K562 (cell line): ENCODE results near the gene JUN. TPM values are rescaled to one million over a fixed set of nuclear protein-coding genes. Genes with fewer than 3 reads are reported as not detected.

Experiments used
- ATAC-seq: fragments of 200-7000 bp; cut with Tn5 transposase; 3 replicates; pipeline ENCODE4 v1.9.1; 2020; ENCODE audit warnings: moderate library complexity
- Bru-seq: library from RNA; stranded (reverse); fragments of 400-500 nt; gene quantifications from one replicate; lab custom pipeline; 2021; lab: Mats Ljungman, UMichigan
- BruChase-seq, 2 experiments: library from RNA; stranded (reverse); fragments of 400-500 nt; gene quantifications; one replicate each; lab custom pipeline; 2021; lab: Mats Ljungman, UMichigan
- BruUV-seq: library from RNA; stranded (reverse); fragments of 400-500 nt; replicated peaks from 2 replicates; lab custom pipeline; 2021; lab: Mats Ljungman, UMichigan
- CTCF ChIA-PET: fragments of 300-600 bp; formaldehyde crosslinking; extraction: SDS; loops from one replicate; lab custom pipeline; 2021; ENCODE audit warnings: low intra/inter-chr PET ratio; lab: Yijun Ruan, JAX
- POLR2A ChIA-PET: fragments of 300-600, 350-650 bp; sonication (Branson Sonifier 250); formaldehyde crosslinking; extraction: SDS; loops from one replicate; lab custom pipeline; 2021; ENCODE audit warnings: antibody characterized with exemption, inconsistent platforms; lab: Yijun Ruan, JAX
- DNase-seq, 4 experiments: peaks; one replicate each; pipeline versions ENCODE4 v3.0.0 to v3.0.0-alpha.2; 2011 to 2018; ENCODE audit warnings: low spot score in 3 of 4, mixed read lengths in 3 of 4; ENCODE audit errors: extremely low read depth in 1 of 4
- FAIRE-seq: peaks from 2 replicates; lab custom pipeline; 2011; peaks lifted over from hg19 to GRCh38; lab: Jason Lieb, UNC
- H2AFZ ChIP-seq: 2 replicates; pipeline ENCODE4 v1.6.0; 2011; ENCODE audit warnings: low read depth, low read length, control low read depth, inconsistent platforms
- H3K27ac ChIP-seq: fragments of 200-600 bp; 3 replicates; pipeline ENCODE4 v1.8.0; 2011; ENCODE audit warnings: low read depth, mild to moderate bottlenecking, control low read depth, inconsistent platforms, low read length, moderate library complexity, mixed read lengths; ENCODE audit errors: extremely low read depth
- H3K27me3 ChIP-seq, 2 experiments: fragments of 300-600 bp in 1 of 2; 2 replicates in 1 of 2; 3 replicates in 1 of 2; pipeline versions ENCODE4 v1.6.0 to v1.8.0; 2011; ENCODE audit warnings: inconsistent platforms in 2 of 2, low read length in 2 of 2, mild to moderate bottlenecking in 1 of 2, mixed read lengths in 1 of 2, moderate library complexity in 1 of 2; ENCODE audit not compliant: control insufficient read depth in 2 of 2, insufficient read depth in 2 of 2
- H3K36me3 ChIP-seq: fragments of 300-600 bp; 3 replicates; pipeline ENCODE4 v1.8.0; 2011; ENCODE audit warnings: mild to moderate bottlenecking, low read length, inconsistent platforms; ENCODE audit not compliant: control insufficient read depth, insufficient read depth
- H3K4me1 ChIP-seq, 2 experiments: fragments of 200-600 bp in 1 of 2; replicated peaks in 1 of 2; 2 replicates in 1 of 2; 3 replicates in 1 of 2; pipeline versions ENCODE4 v1.5.1 to v1.8.0; 2011; ENCODE audit warnings: inconsistent platforms in 2 of 2, low read length in 2 of 2, mild to moderate bottlenecking in 1 of 2, mixed read lengths in 1 of 2, moderate library complexity in 1 of 2; ENCODE audit not compliant: control insufficient read depth in 2 of 2, insufficient read depth in 2 of 2
- H3K4me2 ChIP-seq: 2 replicates; pipeline ENCODE4 v1.6.1; 2011; ENCODE audit warnings: low read length, control low read depth, inconsistent platforms, mixed read lengths; ENCODE audit not compliant: insufficient read depth
- H3K4me3 ChIP-seq: fragments of 200-600 bp; sonication (generic), shearing (Covaris generic); 2 replicates; pipeline ENCODE4 v1.5.1; 2016; ENCODE audit warnings: control low read depth, inconsistent platforms
- H3K79me2 ChIP-seq: fragments of 200-600 bp; 3 replicates; pipeline ENCODE4 v1.8.0; 2011; ENCODE audit warnings: low read length, inconsistent platforms; ENCODE audit not compliant: control insufficient read depth, insufficient read depth
- H3K9ac ChIP-seq, 2 experiments: 2 replicates each; pipeline versions ENCODE4 v1.6.0 to v1.6.1; 2011; ENCODE audit warnings: low read depth in 2 of 2, low read length in 2 of 2, control low read depth in 1 of 2, inconsistent platforms in 1 of 2, mild to moderate bottlenecking in 1 of 2, mixed read lengths in 1 of 2; ENCODE audit not compliant: insufficient read depth in 1 of 2
- H3K9me1 ChIP-seq: one replicate; pipeline ENCODE4 v1.6.0; 2011; ENCODE audit warnings: inconsistent platforms, mild to moderate bottlenecking, low read length, moderate library complexity; ENCODE audit not compliant: control insufficient read depth, insufficient read depth
- H3K9me3 ChIP-seq: replicated peaks from 2 replicates; pipeline ENCODE4 v1.5.1; 2011; ENCODE audit warnings: low read depth, low read length, inconsistent platforms; ENCODE audit not compliant: control insufficient read depth, insufficient read depth
- H4K20me1 ChIP-seq: replicated peaks from 2 replicates; pipeline ENCODE4 v1.6.1; 2011; ENCODE audit warnings: low read length, inconsistent platforms, mixed read lengths; ENCODE audit not compliant: control insufficient read depth, insufficient read depth
- CBX8 ChIP-seq: fragments of 200-600 bp; sonication (generic); IDR thresholded peaks from 2 replicates; pipeline ENCODE4 v1.6.1; 2012; ENCODE audit warnings: borderline replicate concordance, mixed run types, low read depth, mild to moderate bottlenecking, moderate library complexity, mixed read lengths, low read length, control low read depth, inconsistent platforms; ENCODE audit not compliant: poor library complexity, severe bottlenecking; ENCODE audit errors: extremely low read depth
- ERF ChIP-seq: fragments of 450-650 bp; formaldehyde crosslinking; IDR thresholded peaks from 2 replicates; pipeline ENCODE4 v1.4.0; 2020; ENCODE audit warnings: mild to moderate bottlenecking, mixed read lengths
- GABPB2 ChIP-seq: fragments of 250-450 bp; sonication (Bioruptor Pico); conservative IDR thresholded peaks from 2 replicates; pipeline ENCODE4 v1.5.1; 2021; ENCODE audit warnings: mild to moderate bottlenecking
- KDM2B ChIP-seq: fragments of 250-450 bp; sonication (Bioruptor Pico); IDR thresholded peaks from 2 replicates; pipeline ENCODE4 v1.8.0; 2021; ENCODE audit warnings: mild to moderate bottlenecking, moderate library complexity
- NR2C1 ChIP-seq, 2 experiments: fragments of 450-650 bp; IDR thresholded peaks; 2 replicates each; pipeline ENCODE4 v1.6.1; 2017; ENCODE audit warnings: mild to moderate bottlenecking in 2 of 2, antibody characterized with exemption in 1 of 2, inconsistent platforms in 1 of 2, missing compliant biosample characterization in 1 of 2, missing genetic modification characterization in 1 of 2
- NRF1 ChIP-seq, 2 experiments: fragments of 450-650 bp; IDR thresholded peaks in 1 of 2; conservative IDR thresholded peaks in 1 of 2; 2 replicates each; pipeline ENCODE4 v1.6.1; 2014; ENCODE audit warnings: mild to moderate bottlenecking in 2 of 2
- SOX6 ChIP-seq: fragments of 450-650 bp; IDR thresholded peaks from 2 replicates; pipeline ENCODE4 v1.6.1; 2014; ENCODE audit warnings: mild to moderate bottlenecking
- SP2 ChIP-seq: IDR thresholded peaks from 2 replicates; pipeline ENCODE4 v1.6.1; 2011; ENCODE audit warnings: mild to moderate bottlenecking, low read depth, low read length, moderate library complexity; ENCODE audit not compliant: poor library complexity, severe bottlenecking; ENCODE audit errors: extremely low read depth
- ZNF232 ChIP-seq: sonication (generic); formaldehyde crosslinking; IDR thresholded peaks from 2 replicates; pipeline ENCODE4 v1.8.0; 2022; ENCODE audit warnings: mild to moderate bottlenecking, missing genetic modification reagents
- ZNF280A ChIP-seq: fragments of 450-650 bp; IDR thresholded peaks from 2 replicates; pipeline ENCODE4 v1.6.1; 2018; ENCODE audit warnings: mild to moderate bottlenecking, low read depth; ENCODE audit not compliant: partially characterized antibody
- WGBS: fragments of 100-300 bp; shearing (Covaris generic); methylation state at CpG from one replicate; pipeline ENCODE4 v1.1.6; 2016; ENCODE audit warnings: low coverage, mixed read lengths; ENCODE audit not compliant: insufficient coverage; ENCODE audit errors: missing lambda C conversion rate; 5-methylcytosine and 5-hydroxymethylcytosine counted together
- in situ Hi-C: fragments of 300-500 bp; cut with MboI; formaldehyde crosslinking; loops from 4 replicates; pipeline ENCODE4 v1.15.0; 2018; ENCODE audit warnings: inconsistent platforms, mixed read lengths
- intact Hi-C: fragments of 100-400 bp; cut with micrococcal nuclease; formaldehyde crosslinking; loops from 2 replicates; pipeline ENCODE4 v1.14.2; 2022
- long read RNA-seq, 3 experiments: library from polyadenylated mRNA in 2 of 3; library from RNA in 1 of 3; unstranded in 2 of 3; stranded (forward) in 1 of 3; transcript quantifications; one replicate each; pipeline ENCODE4 v2.0.0, GENCODE V29; 2019 to 2022
- polyA minus RNA-seq, 3 experiments: library from RNA; depleted of rRNA, polyadenylated mRNA; stranded (reverse); fragments of >200 nt; gene quantifications; 2 replicates each; pipeline ENCODE4 v1.2.3, GENCODE V29; 2011
- polyA plus RNA-seq, 8 experiments: library from polyadenylated mRNA; depleted of rRNA in 4 of 8; stranded (reverse) in 5 of 8; unstranded in 3 of 8; fragments of >200 nt; fragmentation: Nextera tagmentation in 2 of 8; fragmentation: Illumina TruSeq in 1 of 8; extraction: Ambion mirVana in 2 of 8; extraction: Trizol in 1 of 8; gene quantifications; 2 replicates each; pipeline versions ENCODE4 v1.2.1 to v1.2.3, GENCODE V29; 2011 to 2014; ENCODE audit warnings: inconsistent platforms in 1 of 8, missing spikeins in 1 of 8
- total RNA-seq, 7 experiments: library from RNA; depleted of rRNA in 6 of 7; stranded (reverse); fragments of >200 nt in 6 of 7; fragmentation: Illumina TruSeq in 2 of 7; extraction: Trizol in 2 of 7; gene quantifications; 2 replicates each; pipeline versions ENCODE4 v1.2.1 to v1.2.3, GENCODE V29; 2011 to 2021; ENCODE audit warnings: low replicate concordance in 1 of 7
- TF ChIP-seq, protein P1 (sequence below): sonication (generic); formaldehyde crosslinking; IDR thresholded peaks from 2 replicates; pipeline ENCODE4 v1.8.1; 2022; ENCODE audit warnings: missing genetic modification reagents

The JUN gene
- 8.9 and 23.5 TPM in 2 replicates for total RNA-seq (2011; cell fraction: chromatin; rRNA removed; ENCODE audit: low replicate concordance)
- 30.7 and 36.9 TPM in 2 replicates for total RNA-seq (2011; cell fraction: nucleolus; rRNA removed)
- total RNA-seq (2011; cell fraction: nucleoplasm; rRNA removed): 14.8 and 18.0 TPM in 2 replicates
- 23.4 and 24.4 TPM in 2 replicates for total RNA-seq (2014; rRNA removed)
- total RNA-seq (2014; rRNA removed; fragmentation: Illumina TruSeq; extraction: Trizol): 3.4 and 3.8 TPM in 2 replicates
- total RNA-seq (2015; rRNA removed; fragmentation: Illumina TruSeq; extraction: Trizol): 3.6 and 4.0 TPM in 2 replicates
- 19.7 and 24.0 TPM in 2 replicates for total RNA-seq (2021)
- 4.0 and 9.1 TPM in 2 replicates for polyA plus RNA-seq (2011; rRNA removed)
- polyA plus RNA-seq (2011; cell fraction: cytosol; rRNA removed): 8.2 and 13.9 TPM in 2 replicates
- polyA plus RNA-seq (2011; cell fraction: nucleus; rRNA removed): 10.6 and 11.1 TPM in 2 replicates
- polyA plus RNA-seq (2012): 14.2 and 22.4 TPM in 2 replicates
- polyA plus RNA-seq (2014; fragmentation: Illumina TruSeq; extraction: Trizol): 5.9 and 7.6 TPM in 2 replicates
- polyA plus RNA-seq (2014; fragmentation: Nextera tagmentation; extraction: Ambion mirVana): under 1 TPM; 0.32 TPM
- 16.4 and 20.1 TPM in 2 replicates for polyA plus RNA-seq (2014; rRNA removed)
- 4.5 and 6.3 TPM in 2 replicates for polyA minus RNA-seq (2011; rRNA and poly(A)+ RNA removed)
- 9.5 and 12.7 TPM in 2 replicates for polyA minus RNA-seq (2011; cell fraction: cytosol; rRNA and poly(A)+ RNA removed)
- 19.7 and 31.5 TPM in 2 replicates for polyA minus RNA-seq (2011; cell fraction: nucleus; rRNA and poly(A)+ RNA removed)
- percentile 98 among the genes with signal in this experiment for Bru-seq, nascent RNA
- percentile 97 among the genes with signal in this experiment for BruChase-seq, experiment 1, labeled RNA remaining after a 2-hour chase
- percentile 97 among the genes with signal in this experiment for BruChase-seq, experiment 2, labeled RNA remaining after a 6-hour chase
- long read RNA-seq, experiment 1, transcript JUN-201 (1 exons, 3,540 nt): major isoform, 36 of 37 reads
- long read RNA-seq, experiment 1, partial matches to known transcripts: 0 of 37 reads
- long read RNA-seq, experiment 1, other reads (novel, unspliced or antisense): 1 of 37 reads
- long read RNA-seq, experiment 2, transcript JUN-201 (1 exons, 3,540 nt): major isoform, 21 of 21 reads
- long read RNA-seq, experiment 2, partial matches to known transcripts: 0 of 21 reads
- long read RNA-seq, experiment 2, other reads (novel, unspliced or antisense): 0 of 21 reads
- long read RNA-seq, experiment 3, transcript JUN-201 (1 exons, 3,540 nt): major isoform, 16 of 16 reads
- long read RNA-seq, experiment 3, partial matches to known transcripts: 0 of 16 reads
- long read RNA-seq, experiment 3, other reads (novel, unspliced or antisense): 0 of 16 reads

- under 1% methylated on average over 37 of the region's 57 CpGs for WGBS
- peak within 1 kb of the TSS; percentile 88 for H2AFZ ChIP-seq
- no TSS peak for BruUV-seq
- TF ChIP-seq SP2 (peak; percentile 37), NRF1 (conservative IDR thresholded peaks at IDR 0.05 in 1 of 2, IDR thresholded peaks at IDR 0.05 in 1 of 2) (peak; percentile 57 to 58), NR2C1 (IDR thresholded peaks at IDR 0.05) (no peak), NR2C1 (tag; IDR thresholded peaks at IDR 0.05) (no peak), ZNF280A (no peak), GABPB2 (CRISPR knock-in tag) (no peak), KDM2B (CRISPR knock-in tag) (peak; percentile 6; the same call in 1 of the 2 replicates), ERF (CRISPR knock-in tag) (no peak), SOX6 (peak; percentile 39; the same call in 1 of the 2 replicates), CBX8 (no peak), ZNF232 (CRISPR knock-in tag) (0 out of 2 replicates have a peak, but pooled peaks have one; percentile 48)
- TF ChIP-seq, protein P1, sequence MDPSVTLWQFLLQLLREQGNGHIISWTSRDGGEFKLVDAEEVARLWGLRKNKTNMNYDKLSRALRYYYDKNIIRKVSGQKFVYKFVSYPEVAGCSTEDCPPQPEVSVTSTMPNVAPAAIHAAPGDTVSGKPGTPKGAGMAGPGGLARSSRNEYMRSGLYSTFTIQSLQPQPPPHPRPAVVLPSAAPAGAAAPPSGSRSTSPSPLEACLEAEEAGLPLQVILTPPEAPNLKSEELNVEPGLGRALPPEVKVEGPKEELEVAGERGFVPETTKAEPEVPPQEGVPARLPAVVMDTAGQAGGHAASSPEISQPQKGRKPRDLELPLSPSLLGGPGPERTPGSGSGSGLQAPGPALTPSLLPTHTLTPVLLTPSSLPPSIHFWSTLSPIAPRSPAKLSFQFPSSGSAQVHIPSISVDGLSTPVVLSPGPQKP (CRISPR knock-in tag): no peak
Observed at GRCh38 chr1:58783993-58784757, at the start of gene JUN. JUN (minus strand) TSS chr1:58784047; CDS start chr1:58783070, 977 bp downstream.

More at GRCh38 chr1:58783993-58784757, at the start of gene JUN:
- H3K27me3 ChIP-seq: no peaks in the 10 kb centered on the region
- DNase-seq (peak; percentile 96 to 99 (median 98)), FAIRE-seq (peak; percentile 100), ATAC-seq (peak; percentile 83)
- no peaks in the 10 kb centered on the region for H3K9me1 ChIP-seq
- peaks cover 21% of the 10 kb centered on the region for H3K79me2 ChIP-seq
- POLR2A ChIA-PET: interaction anchor here (0.5 to 1.9 kb wide), 45 partner anchors 10 to 757 kb away, joined by 3 to 10 read pairs (median 3); partner anchors contain the start of gene FGGY
- peak within 1 kb of the TSS; percentile 96 for H3K27ac ChIP-seq
- peak within 1 kb of the TSS; percentile 97 to 99 for H3K9ac ChIP-seq
- peak within 1 kb of the TSS; percentile 87 for H3K4me2 ChIP-seq
- intact Hi-C loops (loop anchor here (1.0 to 10.0 kb wide), 12 partner anchors 31 to 913 kb away; partner anchors contain the start of gene FGGY), in situ Hi-C loops (loop anchor here (10.0 kb wide), 2 partner anchors 101 to 501 kb away; no protein-coding TSS in a partner anchor)
- peak within 1 kb of the TSS; percentile 81 for H3K4me3 ChIP-seq
- H4K20me1 ChIP-seq: peaks cover 5% of the 10 kb centered on the region; the same call in 1 of the 2 replicates
- no peaks in the 10 kb centered on the region for H3K9me3 ChIP-seq
- H3K4me1 ChIP-seq: peaks cover 9 to 37% of the 10 kb centered on the region in 2 experiments; a peak in 4 of 5 replicates
- H3K36me3 ChIP-seq: no peaks in the 10 kb centered on the region
- CTCF ChIA-PET: interaction anchor here (0.6 to 0.7 kb wide), 3 partner anchors 160 to 1006 kb away, joined by 3 to 4 read pairs (median 3); no protein-coding TSS in a partner anchor
